NCI-H510A treated with DMSO at 0.1 percent for 48 hours (cell line): ENCODE measurements around the gene CAPG.

ENCODE experiments used
- DNase-seq: peaks from one replicate; lab custom pipeline; 2025; lab: John Stamatoyannopoulos, UW

CAPG gene

DNA sequence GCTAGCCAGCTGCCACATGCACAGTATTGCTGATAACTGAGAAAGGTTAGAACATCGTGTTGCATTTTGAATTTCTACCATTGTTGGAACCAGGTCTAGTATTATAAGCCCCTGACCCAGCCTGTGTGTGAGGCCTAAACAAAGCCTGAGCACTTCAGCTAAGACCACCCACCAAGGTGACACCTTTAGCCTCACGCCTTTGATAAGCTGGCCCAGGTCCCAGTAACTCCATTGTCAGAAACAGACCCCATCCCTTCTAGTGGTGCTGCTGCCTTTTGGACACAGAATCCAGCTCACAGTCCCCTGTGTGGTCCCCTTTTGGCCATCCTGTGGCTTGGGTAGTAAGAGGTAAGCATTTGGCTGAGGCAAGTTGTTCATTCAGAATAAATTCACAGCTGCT is 54.0 kb downstream of the CAPG start:
- no peak for DNase-seq

DNA sequence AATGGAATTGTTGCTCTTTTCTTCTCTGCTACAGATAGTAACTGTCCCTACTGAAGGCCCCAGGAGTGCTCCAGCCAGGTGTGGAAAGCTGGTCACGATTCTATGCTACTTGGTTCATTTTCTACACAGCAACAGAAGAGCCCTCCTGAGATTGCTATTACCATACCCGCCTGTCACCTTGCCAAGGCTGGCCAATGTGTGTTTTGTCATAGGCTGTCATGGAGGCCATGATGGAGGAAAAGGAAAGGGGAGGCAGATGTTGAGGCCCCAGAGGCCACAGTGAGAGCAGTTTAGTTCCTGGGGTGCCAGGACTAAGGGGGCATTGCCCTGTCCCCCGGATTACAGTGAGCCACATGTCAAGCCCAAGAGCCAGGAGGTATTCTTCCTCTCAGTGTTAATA is 54.6 kb downstream of the CAPG start:
- DNase-seq = no peak

DNA sequence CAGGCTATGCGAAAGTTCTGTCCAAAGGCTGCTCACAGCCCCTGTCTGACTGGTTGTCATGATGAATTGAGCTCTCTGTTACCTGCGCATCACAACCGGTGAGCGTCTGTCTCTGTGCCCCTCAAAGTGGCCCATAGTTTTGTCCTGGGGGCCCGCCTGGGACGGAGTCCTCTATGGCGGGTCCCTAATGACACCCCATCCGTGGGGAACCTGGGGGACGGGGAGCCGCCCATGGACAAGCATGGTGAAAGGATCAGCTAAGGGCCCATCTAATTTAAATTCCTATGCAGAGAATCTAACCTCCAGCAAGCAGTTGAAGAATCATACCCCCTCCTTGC is 55.1 kb downstream of the CAPG start:
- DNase-seq = no peak

GRCh38 chr2:85354286-85355072 is 55.7 kb downstream of the CAPG start, which contains the start of the genes ELMOD3 and RETSAT:
Gene ELMOD3 (plus strand): TSS chr2:85354769. CDS start chr2:85357199, 2,430 bp downstream.
Gene RETSAT (minus strand): TSS chr2:85354528. CDS start chr2:85354507, 21 bp downstream.
- DNase-seq = peak; percentile 98

DNA sequence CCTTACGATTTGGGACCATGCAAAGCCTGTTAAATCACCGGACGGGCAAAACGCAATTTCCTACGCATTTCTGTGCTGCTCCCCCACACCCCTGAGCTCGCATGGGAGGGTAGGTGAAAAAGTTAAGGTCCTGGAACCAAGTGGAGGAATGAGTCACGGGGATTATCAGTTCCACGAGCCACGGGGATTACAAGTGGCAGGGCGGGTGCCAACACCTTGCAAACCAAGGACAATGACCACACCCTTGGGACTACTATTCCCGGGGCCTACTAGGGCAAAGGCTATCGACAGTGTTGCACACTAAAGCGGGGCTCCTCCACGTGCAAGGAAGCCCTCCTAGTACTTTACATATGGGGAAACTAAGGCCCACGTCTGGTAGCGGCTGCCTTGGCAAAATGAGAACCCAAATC is 56.3 kb downstream of the CAPG start:
- DNase-seq = no peak

DNA sequence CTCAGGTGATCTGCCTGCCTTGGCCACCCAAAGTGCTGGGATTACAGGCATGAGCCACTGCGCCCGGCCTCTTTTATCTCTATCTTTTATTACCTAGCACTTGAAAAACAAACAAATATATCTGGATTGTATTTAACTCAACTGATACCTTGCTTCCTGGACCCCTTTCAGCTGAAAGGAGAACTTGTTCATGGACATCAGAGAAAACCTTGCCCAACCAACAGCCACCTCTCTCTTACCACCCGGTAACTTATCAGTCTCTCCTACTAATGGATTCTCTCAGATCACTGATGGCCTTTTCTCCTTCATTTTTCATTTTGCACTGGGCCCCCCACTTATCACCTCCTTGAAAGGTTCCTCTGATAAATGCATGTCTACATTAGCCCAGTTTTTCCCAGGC is 62.6 kb downstream of the CAPG start:
- no peak for DNase-seq
